ENCODE measurements around the gene CTBP2.

DNA sequence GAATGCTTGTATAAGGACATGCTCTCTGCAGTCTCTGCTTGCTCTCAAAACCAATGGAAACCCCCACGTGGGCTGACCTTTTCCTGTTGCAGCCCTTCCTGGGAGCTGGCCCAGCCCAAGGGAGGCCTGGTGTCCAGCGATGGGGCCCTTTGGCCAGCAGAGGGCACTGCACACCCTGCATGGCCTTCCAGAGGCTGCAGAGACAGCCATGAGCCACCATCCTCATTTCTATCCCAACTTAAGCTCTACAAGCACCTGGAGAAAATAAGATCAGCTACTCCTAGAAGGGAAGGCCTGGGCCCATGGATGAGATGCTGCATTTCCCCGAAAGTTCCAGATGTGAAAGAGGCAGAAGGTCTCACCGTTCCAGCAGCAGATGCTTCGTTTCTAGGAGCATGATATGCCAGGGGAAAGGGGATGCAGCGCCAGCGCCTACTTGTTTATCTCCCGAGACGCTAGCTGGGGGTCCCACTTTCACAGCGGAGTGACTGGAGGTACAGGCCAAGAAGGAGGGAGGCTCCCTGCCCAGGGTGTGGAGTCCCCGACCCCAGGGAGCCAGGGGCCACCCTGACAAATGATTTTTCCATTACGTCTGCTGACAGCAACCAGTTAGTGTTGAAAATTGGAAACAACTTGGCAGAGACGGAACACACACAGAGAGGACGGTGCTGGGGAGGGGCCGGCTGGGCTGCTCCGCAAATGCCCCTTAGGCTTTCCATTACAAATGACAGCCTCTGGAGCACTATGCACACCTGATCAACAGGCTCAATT lies 112.1 kb downstream of the CTBP2 start:
- TF ChIP-seq, protein P1, sequence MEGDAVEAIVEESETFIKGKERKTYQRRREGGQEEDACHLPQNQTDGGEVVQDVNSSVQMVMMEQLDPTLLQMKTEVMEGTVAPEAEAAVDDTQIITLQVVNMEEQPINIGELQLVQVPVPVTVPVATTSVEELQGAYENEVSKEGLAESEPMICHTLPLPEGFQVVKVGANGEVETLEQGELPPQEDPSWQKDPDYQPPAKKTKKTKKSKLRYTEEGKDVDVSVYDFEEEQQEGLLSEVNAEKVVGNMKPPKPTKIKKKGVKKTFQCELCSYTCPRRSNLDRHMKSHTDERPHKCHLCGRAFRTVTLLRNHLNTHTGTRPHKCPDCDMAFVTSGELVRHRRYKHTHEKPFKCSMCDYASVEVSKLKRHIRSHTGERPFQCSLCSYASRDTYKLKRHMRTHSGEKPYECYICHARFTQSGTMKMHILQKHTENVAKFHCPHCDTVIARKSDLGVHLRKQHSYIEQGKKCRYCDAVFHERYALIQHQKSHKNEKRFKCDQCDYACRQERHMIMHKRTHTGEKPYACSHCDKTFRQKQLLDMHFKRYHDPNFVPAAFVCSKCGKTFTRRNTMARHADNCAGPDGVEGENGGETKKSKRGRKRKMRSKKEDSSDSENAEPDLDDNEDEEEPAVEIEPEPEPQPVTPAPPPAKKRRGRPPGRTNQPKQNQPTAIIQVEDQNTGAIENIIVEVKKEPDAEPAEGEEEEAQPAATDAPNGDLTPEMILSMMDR (conservative IDR thresholded peaks at IDR 0.05; ENCODE audit: low read depth, low read length): peak; percentile 92
- no peak for TF ChIP-seq EZH2 (IDR thresholded peaks at IDR 0.05; ENCODE audit: borderline replicate concordance, low read depth, low read length, poor library complexity, severe bottlenecking)
